SU-DHL-6 (cell line): ENCODE measurements around the gene CALCOCO2.

Experiments
- CTCF ChIP-seq: fragments of 200-600 bp; sonication (generic); IDR thresholded peaks from one replicate; pipeline ENCODE4 v1.5.1; 2017; ENCODE audit warnings: antibody characterized with exemption, mild to moderate bottlenecking, low read length, moderate library complexity; ENCODE audit not compliant: insufficient read depth, poor library complexity, severe bottlenecking
- EZH2phosphoT487 ChIP-seq: fragments of 200-600 bp; sonication (generic), shearing (Covaris generic); conservative IDR thresholded peaks from 2 replicates; pipeline ENCODE4 v1.6.1; 2018; ENCODE audit warnings: mild to moderate bottlenecking, antibody characterized with exemption, low read length, moderate library complexity, mixed read lengths

- TF ChIP-seq CTCF (no peak), EZH2phosphoT487 (no peak)
Measured at GRCh38 chr17:48903401-48903800, 72.6 kb downstream of the CALCOCO2 start.
